ENCODE results near the gene DHRS7C.

DHRS7C gene, protein sequence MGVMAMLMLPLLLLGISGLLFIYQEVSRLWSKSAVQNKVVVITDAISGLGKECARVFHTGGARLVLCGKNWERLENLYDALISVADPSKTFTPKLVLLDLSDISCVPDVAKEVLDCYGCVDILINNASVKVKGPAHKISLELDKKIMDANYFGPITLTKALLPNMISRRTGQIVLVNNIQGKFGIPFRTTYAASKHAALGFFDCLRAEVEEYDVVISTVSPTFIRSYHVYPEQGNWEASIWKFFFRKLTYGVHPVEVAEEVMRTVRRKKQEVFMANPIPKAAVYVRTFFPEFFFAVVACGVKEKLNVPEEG

DNA sequence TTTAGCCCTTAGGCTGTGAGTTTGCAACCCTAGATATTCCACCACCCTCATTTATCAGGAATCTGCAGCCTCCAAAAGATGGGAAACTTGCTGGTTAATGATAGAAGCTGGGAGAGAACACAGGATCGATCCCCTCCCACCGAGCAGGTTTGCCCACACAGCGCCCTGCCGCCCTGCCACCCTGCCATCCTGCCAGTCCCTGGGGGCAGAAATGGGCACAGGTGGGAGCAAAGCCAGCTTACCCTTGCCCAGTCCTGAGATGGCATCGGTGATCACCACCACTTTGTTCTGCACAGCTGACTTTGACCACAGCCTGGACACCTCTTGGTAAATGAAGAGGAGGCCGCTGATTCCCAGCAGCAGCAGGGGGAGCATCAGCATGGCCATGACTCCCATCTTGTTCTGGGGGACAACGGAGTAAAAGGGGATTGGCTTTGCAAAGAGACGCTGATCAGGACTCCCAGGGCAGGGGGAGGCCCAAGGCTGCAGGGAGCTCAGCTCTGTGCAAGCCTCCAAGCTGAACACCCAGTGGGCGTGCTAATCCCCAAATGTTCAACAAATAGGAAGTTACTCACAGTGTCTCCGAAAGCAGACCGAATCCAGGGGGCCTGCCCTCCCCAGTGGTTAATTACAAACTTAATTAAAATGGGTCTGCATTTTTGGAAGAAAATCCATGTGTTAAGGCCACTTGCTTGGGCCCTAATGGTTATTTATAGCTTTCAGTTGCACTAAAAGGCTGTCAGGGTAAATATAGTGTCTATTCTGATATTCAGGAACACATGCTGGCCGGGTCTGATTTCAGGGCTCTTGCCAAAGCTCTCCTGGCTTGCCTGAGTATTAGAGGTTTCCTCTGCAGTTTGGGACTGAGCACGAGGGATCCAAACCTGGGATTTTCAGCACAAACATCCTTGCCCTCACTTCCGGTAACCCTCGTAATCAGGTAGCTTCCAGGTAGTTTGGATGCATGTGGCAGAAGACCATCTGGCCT lies at the start of gene DHRS7C:
Gene DHRS7C (minus strand): TSS at position 704 of the 988 bp plus-strand sequence. CDS start 308 bp downstream, at position 396.
- DNase-seq (ENCODE audit: low read depth in 2 of 2): no peak

DNA sequence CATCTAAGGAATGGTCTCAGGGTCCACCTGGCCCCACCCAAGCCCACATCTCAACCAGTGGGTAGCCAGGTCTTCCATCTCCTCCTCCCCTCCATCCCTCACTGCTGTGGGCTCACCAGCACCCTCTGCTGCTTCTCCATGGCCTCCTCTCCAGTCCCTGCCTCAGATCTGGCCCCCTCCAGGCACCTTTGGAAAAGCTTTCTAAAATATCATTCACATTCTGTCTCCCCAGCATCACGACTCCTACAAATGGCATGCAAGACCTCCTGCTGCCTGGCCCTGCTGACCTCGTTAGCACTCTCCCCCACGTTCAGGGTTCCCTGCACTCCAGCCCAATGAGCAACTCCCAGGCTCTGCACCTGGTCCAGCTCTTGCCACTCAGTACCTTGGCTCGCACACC lies 48.0 kb upstream of the DHRS7C start:
- no peak for DNase-seq (ENCODE audit: low read depth in 2 of 2)

DNA sequence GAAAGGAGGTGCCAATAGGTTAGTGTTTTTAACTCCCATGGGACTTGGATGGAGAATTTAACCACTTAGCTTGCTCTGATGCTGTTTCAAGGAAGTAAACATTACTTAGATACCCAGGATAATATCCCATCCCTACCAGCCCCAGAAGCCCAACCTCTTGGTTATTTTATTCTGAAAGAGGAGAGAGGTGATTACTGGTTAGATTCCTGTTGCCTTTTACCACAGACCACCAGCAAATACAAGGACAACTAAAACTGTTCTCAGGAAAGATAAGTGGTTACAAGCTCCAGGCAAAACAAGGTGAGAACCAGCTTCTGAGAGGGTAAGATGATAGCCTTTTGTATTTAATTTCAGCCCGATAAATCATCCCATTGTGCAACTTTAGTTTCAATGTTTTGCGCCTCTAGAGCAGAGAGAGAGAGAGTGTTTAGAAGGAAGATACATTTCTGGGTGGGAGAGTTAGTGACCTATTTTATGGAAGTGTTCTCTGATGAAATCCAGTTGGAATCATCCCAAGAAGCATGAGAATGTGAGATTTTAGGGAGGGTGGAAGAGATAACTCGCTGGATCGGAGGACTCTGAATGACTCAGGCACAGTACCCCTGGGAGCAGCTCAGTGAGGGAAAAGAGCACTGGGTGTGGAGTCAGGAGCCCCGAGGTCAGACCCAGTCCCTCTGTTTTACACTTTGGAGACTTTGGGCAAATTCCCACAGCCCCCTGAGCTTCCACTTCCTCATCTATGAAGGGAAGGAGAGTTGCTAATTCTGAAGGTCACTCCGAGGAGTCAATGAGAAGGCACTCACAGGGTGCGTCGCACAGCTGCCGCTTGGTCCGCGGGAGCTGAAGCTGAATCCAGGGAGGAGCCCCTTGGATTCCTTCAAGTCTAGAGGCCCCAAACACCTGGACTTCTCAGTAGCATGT lies 46.4 kb upstream of the DHRS7C start:
- DNase-seq (ENCODE audit: low read depth in 2 of 2): no peak

DNA sequence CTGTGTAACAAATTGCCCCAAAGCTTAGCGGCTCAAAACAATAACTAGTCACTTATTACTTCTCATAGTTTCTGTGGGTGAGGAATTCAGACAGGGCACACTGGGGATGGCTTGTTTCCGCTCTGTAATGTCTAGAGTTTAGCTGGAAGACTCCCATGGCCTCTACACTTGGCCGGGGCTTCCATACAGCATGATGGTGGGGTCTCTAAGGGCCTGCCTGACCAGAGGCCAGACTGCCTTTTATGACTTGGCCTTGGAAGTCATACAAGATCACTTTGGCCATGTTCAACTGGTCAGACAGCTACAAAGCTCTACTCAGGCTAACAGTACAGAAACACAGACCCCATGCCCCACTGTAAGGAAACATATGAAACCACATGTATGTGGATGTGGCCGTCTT lies 42.5 kb upstream of the DHRS7C start:
- DNase-seq (ENCODE audit: low read depth in 2 of 2): no peak

DNA sequence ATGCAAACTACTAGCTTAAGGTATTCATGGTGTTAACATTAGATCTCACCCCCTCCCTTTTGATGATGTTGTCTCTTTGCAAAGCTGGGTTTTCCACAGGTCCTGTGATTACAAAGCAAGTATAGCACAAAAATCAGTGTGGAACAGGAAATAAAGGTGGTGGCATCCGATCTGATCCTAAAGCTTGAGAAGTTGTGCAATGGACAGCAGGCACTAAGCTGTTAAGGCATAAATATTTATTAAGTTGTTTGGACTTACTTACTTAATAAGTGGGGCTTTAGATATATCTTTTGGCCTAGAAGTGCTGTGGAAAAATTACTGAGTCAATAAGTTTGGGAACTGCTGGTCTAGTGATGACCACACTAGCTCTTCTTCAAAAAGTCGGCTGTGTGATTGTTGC lies 39.3 kb upstream of the DHRS7C start:
- no peak for DNase-seq (ENCODE audit: low read depth in 2 of 2)

DNA sequence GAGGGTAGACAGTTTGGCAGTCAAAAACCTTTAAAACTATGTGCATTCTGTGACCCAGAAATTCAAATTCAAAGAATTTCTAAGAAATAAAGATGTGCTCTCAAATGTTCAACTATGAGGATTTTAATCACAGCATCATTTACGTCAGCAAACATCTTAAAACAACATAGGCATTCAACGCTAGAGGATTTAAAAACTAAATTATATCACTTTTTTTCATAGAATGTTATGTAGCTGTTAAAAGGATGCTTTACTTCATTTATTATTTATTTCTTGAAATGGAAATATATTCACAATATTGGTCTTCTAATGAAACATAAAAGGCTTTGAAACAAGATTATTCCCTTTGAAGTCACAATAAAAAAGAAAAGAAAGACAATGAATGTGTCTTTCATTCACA lies 38.0 kb upstream of the DHRS7C start:
- DNase-seq (ENCODE audit: low read depth in 2 of 2): no peak

DNA sequence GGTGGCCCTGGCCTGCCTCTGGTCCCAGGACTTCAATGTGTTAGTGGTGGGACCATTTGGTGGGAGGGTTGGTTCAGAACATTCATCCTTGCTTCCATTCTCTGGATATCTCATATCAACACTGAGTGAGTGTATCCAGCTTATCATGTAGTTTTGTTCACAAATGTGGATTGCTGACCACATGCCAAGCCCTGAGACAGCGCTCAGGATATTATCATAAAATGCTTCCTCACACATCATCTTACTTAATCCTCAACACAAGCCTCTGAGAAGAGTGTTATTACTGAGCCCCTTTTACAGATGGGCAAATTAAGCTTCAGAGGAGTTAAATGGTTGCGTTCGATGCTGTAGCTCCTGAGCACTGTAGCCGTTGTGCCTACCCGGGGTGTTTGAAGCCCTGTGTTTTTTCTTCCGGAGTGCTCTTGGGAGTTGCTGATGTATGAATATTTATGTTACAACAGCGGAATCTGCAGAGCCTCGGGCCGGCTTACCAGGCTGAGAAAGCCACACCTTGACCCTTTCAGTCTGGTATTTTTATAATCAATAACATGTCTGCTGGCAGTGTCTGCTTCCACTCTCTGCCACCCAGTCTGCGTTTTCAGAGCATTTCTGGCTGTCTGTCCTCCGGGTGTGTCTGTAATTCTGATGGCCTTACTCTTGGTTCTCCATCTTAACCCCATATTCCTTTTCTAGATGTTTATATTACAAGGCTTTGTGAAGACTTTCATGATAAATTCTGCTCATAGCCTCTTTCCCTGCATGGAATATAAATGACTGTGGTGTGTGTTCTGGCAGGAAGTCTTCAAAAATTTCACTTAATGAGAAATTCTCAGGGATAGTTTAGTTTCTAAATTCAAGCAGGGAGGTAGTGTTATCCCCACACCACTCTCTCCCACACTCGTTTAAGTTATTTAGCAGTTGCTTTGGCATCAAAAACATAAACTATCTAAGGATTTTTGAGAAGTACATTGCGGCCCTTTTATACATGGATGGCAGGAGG lies 37.2 kb upstream of the DHRS7C start:
- DNase-seq (ENCODE audit: low read depth in 2 of 2): no peak

DNA sequence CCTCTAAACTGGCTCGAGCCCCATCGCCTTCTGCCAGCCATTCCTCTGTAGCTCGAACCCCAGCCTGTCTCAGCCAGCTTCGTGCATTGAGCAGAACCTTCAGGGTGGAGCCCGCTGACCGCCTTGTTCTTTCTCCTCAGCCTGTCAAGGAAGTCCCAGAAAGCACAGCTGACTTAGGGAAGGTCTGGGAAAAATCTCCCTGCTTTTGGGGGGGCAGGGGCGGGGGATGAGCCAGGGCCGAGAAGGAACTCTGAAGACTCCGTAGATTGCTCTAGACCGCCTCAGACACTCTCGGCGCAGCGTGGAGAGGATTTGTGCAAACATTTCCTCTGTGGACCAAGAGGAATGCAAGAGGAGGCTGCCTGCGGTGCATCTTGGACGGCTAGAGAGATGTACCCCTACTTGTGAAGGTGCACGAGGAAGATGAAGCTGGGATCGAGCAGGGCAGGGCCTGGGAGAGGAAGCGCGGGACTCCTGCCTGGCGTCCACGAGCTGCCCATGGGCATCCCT lies 34.3 kb upstream of the DHRS7C start, which contains the start of gene GLP2R:
Gene GLP2R (plus strand): TSS at position 284 of the 510 bp plus-strand sequence. CDS start 140 bp downstream, at position 424.
- DNase-seq (ENCODE audit: low read depth in 2 of 2): no peak

DNA sequence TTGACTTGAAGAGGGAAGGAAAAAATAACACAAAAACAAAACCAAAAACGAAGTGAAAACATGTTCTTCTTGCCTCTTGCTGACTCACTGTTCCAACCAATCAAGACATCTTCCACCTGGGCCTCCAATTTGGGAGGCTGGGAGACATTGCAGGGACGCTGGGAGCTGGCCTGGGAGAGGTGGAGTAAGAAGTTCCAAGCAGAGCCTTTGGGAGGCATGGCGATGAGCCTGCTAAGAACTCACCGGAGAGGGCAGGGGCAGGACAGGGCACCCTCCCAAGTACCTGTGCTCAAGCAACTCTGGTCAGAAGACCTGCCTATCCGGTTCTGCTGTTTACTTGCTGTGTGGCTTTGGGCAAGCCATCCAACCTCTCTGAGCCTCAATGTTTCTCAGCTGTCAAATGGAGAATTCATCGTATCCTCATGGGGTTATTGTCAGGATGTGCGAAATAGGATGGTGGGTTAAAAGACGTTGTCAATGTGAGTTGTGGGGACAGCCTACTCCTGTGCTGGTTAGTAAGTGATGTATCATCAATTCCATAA lies 33.5 kb upstream of the DHRS7C start:
- DNase-seq (ENCODE audit: low read depth in 2 of 2): no peak

DNA sequence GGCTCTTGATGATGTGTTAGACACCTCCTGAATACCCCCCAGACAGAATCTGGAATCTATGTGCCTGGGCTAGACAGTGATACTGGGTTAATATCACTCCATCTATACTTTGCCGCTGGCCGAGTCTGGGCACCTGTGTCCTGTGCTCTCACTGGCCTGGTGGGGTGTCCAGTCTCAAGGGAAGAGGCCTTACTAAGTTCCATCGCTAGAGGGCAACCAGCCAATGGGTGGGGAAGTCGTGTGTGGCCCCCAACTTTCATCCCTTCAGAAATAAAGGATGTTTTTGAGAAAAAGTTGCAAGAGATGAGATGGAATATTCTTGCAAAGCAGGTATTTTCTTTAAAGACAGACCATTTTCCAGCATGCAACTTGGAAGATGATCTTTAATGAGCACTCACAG lies 32.7 kb upstream of the DHRS7C start:
- DNase-seq (ENCODE audit: low read depth in 2 of 2): no peak

DNA sequence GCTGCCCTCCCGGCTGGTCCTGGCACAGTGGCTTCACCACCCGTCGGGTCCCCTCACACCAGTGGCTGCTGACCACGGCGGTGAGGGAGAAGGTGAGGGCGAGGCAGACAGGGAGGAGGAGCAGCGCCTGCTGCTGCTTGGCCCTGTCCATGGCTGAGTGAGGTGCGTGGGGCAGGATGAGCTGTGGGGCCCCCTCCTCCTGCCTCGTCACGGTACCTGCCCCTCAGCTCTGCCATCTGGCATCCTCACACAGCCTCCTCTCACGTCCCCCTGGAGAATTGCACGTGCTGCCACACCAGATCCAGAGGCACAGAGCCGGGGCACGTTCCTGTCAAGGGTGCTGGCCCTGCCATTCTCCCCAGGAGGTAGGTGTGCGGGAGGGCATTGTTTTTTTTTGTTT lies 30.5 kb upstream of the DHRS7C start, which contains the start of gene GSG1L2:
Gene GSG1L2 (minus strand): TSS at position 159 of the 400 bp plus-strand sequence. CDS start 8 bp downstream, at position 151.
- DNase-seq (ENCODE audit: low read depth in 2 of 2): no peak

DNA sequence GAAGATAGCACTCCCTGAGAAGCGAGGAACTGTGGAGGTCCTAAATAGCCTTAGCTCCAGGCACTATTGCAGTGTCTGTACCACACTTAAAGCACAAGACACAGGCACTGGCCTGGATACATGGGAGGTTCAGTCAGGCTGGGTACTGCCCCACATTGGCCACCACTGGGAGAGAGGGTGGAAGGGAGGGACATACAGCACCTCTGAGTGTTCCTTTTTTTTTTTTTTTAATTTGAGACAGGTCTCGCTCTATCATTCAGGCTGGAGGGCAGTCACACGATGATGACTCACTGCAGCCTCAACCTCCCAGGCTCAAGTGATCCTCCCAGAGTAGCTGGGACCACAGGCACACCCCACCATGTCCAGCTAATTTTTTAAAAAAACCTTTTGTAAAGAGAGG lies 29.1 kb upstream of the DHRS7C start:
- DNase-seq (ENCODE audit: low read depth in 2 of 2): no peak

DNA sequence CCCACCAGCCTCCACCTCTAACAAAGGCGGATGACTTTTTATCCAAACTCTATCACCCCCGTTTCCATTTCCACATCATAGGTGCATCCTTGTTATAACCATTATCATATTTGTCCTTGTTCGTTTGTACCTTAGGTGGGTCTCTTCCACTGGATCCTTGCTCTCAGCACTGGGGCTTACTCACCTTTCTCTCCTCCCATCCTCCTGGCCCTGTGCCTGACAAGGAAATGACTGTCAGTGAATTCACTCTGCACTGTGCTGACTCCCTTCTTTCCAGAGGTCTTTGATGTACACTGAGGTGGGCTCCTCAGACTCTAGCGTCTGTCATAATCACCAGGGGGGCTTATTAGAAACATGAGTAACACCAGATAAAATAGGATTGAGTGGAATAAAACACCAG lies 27.4 kb upstream of the DHRS7C start:
- DNase-seq (ENCODE audit: low read depth in 2 of 2): no peak

DNA sequence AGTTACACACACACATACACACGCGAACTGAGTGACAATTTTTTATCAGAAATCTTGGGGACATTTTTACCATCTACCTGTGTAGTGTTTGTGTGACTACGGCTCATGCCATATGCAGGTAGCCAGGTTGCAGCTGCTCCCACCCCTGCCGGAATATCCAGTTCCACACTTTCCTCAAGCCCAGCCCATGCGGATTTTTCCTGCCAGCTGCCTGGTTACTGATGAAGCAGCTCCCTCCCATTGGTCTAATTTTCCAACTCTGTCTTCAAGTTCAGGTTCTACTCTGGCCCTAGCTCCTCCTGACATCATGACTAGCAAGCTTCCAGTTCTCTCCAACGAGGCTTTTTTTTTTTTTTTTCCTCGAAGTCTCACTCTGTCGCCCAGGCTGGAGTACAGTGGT lies 25.7 kb upstream of the DHRS7C start:
- DNase-seq (ENCODE audit: low read depth in 2 of 2): no peak

DNA sequence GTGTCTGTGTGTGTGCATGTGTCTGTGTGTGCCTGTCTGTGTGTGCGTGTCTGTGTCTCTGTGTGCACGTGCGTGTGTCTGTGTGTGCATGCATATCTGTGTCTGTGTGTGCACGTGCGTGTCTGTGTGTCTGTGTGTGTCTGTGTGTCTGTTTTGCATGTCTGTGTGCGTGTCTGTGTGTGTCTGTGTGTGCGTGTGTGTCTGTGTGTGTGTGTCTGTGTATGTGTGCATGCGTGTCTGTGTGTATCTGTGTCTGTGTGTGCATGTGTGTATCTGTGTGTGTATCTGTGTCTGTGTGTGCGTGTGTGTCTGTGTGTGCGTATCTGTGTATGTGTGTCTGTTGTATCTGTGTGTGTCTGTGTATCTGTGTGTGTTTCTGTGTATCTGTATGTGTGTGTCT lies 25.1 kb upstream of the DHRS7C start:
- DNase-seq (ENCODE audit: low read depth in 2 of 2): no peak

DNA sequence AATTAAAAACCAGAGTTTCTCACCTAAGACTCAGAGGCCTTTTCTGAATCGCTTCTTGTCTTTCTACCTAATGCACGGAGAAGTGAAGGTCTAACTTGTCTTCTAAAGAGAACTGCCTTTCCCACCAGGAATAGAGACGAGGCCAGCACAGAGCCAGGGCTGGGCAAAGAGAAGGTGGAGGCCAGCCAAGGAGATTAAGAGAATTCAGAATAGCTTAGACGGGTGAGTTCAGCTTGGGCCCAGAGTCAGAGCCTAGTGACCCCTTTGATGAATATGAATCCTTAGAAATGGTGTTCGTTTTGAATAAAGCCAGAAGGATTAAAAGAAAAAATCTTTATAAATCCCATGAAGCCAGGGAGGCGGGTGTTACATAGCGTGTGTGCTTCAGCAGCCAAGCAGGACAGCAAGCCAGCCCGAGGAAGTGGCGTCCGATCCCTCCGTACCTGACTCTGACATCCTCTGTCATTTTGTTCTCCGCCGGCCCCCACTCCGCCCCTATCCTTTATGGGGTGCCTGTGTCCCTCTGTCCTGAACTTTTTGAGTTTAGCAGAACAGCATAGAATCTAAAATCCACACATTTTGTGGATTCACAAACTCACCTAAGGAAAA lies 23.0 kb upstream of the DHRS7C start:
- no peak for DNase-seq (ENCODE audit: low read depth in 2 of 2)

DNA sequence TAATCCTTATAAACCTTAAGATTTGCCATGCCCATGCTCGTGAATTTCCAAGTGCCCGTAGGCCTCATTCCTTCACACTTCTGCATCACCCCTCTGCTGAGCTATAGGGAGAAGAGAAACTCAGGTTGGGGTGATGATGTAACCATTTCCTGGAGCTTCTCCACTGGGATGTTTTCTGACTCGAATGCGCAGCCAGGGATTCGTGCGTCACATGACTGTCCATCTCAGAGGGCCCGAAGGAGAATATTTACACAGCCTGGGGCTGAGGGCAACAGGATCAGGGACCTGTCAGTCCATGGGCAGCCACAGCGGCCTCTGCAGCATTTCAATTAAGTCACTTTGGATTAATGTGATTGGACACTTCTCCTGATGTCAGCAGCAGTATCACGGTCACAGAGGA lies 21.8 kb upstream of the DHRS7C start:
- no peak for DNase-seq (ENCODE audit: low read depth in 2 of 2)

DNA sequence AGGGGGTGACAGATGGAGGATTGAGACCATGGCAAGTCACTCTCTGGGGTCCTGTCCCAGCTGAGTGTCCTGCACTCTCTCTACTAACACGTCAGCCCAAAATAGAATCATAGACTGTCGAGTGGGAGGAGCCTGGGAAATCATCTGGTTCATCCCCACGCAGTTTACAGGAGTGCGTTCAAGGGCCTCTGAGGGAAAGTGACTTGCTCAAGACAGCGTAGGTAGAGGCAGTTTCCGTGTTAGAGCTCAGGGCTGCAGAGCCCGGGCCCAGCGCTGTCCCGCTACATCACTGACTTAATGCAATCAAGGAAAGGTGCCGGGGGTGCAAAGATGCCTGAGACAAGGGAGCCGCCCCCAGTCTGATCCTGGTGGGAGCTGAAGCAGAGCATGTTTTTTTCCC lies 20.1 kb upstream of the DHRS7C start:
- no peak for DNase-seq (ENCODE audit: low read depth in 2 of 2)

DNA sequence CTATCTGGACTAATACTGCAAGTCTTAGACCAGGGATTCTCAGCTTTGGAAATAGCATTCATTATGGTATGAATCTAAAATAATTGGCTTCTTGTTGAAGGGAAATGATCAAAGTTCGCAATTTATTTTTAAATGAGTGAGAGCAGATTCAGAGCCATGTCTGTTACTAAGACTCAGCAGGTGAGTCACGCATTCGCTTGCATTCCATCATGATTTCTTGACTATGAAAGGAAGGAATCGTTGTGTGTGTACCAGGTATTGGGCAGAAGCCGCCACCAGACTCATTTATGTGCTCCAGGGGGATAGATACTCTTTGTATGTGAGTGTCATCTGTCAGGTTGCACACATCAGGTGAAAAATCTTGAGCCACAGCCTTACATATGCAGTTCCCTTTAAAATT lies 19.7 kb upstream of the DHRS7C start:
- no peak for DNase-seq (ENCODE audit: low read depth in 2 of 2)

Data from stimulated activated CD8-positive, alpha-beta memory T cell treated with anti-CD3 and anti-CD28 coated beads, Interleukin-2, amount 100 ng/mL, for 48 hours (primary cell).